HS-27A (cell line): ENCODE results near the gene NMNAT1.
"Not testable (repeated sequence)": the region's sequence is repeated elsewhere in the genome, so short reads cannot be mapped to it uniquely, and the experiment has no call there.

ENCODE experiments used
- DNase-seq: peaks from one replicate; pipeline ENCODE4 v3.0.0-alpha.2; 2012; ENCODE audit warnings: low read depth, missing footprints

NMNAT1 gene

GRCh38 chr1:10020086-10020485, 76.8 kb downstream of the NMNAT1 start:
- DNase-seq, result no peak

- not testable (repeated sequence) for DNase-seq
These were observed 77.4 kb downstream of the NMNAT1 start for GRCh38 chr1:10020678-10021077.

GRCh38 chr1:10021992-10022391, 78.7 kb downstream of the NMNAT1 start:
- DNase-seq, result not testable (repeated sequence)

- no peak for DNase-seq
These were observed 79.4 kb downstream of the NMNAT1 start for GRCh38 chr1:10022656-10023055.

GRCh38 chr1:10025354-10025753, 82.1 kb downstream of the NMNAT1 start:
- no peak for DNase-seq

GRCh38 chr1:10027027-10027426, 83.8 kb downstream of the NMNAT1 start:
- DNase-seq, result no peak

GRCh38 chr1:10028956-10029500, 85.8 kb downstream of the NMNAT1 start:
- DNase-seq, result not testable (repeated sequence)

- peak; percentile 74 for DNase-seq
These were observed 88.2 kb downstream of the NMNAT1 start for GRCh38 chr1:10031461-10031860.

- DNase-seq, result peak; percentile 96
These were observed 89.5 kb downstream of the NMNAT1 start, which contains the start of gene UBE4B for GRCh38 chr1:10032590-10033358. Gene UBE4B (plus strand): TSS chr1:10032958. CDS start chr1:10033671, 713 bp downstream.

GRCh38 chr1:10033359-10033845, 90.1 kb downstream of the NMNAT1 start:
- DNase-seq, result no peak
